Rectal smooth muscle tissue (tissue), 1 donor: Measurements from ENCODE around the gene PRSS38.

Experiments
- H3K27ac ChIP-seq: one replicate; pipeline ENCODE4 v1.7.0; 2013; ENCODE audit warnings: low read depth, low read length, inconsistent platforms
- H3K27me3 ChIP-seq: one replicate; pipeline ENCODE4 v1.7.0; 2013; ENCODE audit warnings: low read length; ENCODE audit not compliant: control insufficient read depth, insufficient read depth
- H3K36me3 ChIP-seq: one replicate; pipeline ENCODE4 v1.7.0; 2013; ENCODE audit warnings: low read length; ENCODE audit not compliant: control insufficient read depth, insufficient read depth
- H3K4me1 ChIP-seq: one replicate; pipeline ENCODE4 v1.7.0; 2013; ENCODE audit warnings: low read length; ENCODE audit not compliant: control insufficient read depth, insufficient read depth
- H3K4me3 ChIP-seq: one replicate; pipeline ENCODE4 v1.7.0; 2013; ENCODE audit warnings: low read length
- H3K9ac ChIP-seq: one replicate; pipeline ENCODE4 v1.7.0; 2013; ENCODE audit warnings: low read length

PRSS38 gene

DNA sequence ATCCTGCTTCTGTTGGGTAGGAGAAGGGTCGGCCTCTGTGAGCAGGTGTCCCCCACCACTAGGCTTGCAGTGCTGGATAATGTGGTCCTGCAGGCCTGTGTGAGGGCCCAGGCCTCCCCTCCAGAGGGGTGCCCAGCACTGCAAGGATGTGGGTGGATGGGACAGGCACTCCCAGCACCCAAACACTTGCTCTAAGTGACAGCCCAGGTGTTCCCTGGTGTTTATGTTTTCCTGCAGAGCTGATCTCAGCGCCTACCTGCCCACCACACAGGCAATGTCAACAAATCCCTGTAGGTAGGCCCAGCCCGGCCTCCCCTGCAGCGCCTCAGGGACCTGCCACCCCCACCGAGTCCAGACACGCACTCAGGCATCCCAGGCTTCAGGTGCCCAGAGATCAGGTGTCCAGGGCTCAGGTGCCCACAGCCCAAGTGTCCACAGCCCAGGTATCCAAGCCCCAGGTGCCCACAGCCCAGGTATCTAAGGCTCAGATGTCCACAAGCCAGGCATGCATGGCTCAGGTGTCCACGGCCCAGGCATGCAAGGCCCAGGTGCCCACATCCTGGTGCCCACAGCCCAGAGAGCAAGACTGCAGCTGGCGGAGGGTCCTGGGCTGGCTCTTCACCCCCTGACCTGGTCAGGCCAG lies 73.0 kb downstream of the PRSS38 start:
- H3K27ac ChIP-seq = peak overlapping the region; percentile 91
- H3K36me3 ChIP-seq = no peaks in the 10 kb centered on the region
- no peak overlapping the region for H3K4me3 ChIP-seq
- peaks cover 10% of the 10 kb centered on the region for H3K4me1 ChIP-seq
- no peak overlapping the region for H3K9ac ChIP-seq
- no peaks in the 10 kb centered on the region for H3K27me3 ChIP-seq

GRCh38 chr1:227889047-227889862 lies 73.8 kb downstream of the PRSS38 start:
- Histone ChIP-seq H3K27ac (peak overlapping the region; percentile 24), H3K4me3 (no peak overlapping the region), H3K36me3 (no peaks in the 10 kb centered on the region), H3K27me3 (no peaks in the 10 kb centered on the region), H3K4me1 (peaks cover 10% of the 10 kb centered on the region), H3K9ac (no peak overlapping the region)

- H3K4me1 ChIP-seq = peaks cover 10% of the 10 kb centered on the region
- H3K36me3 ChIP-seq = no peaks in the 10 kb centered on the region
- H3K4me3 ChIP-seq = no peak overlapping the region
- H3K27me3 ChIP-seq = no peaks in the 10 kb centered on the region
- no peak overlapping the region for H3K27ac ChIP-seq
- no peak overlapping the region for H3K9ac ChIP-seq
Measured at GRCh38 chr1:227889863-227890405, 74.5 kb downstream of the PRSS38 start.

- Histone ChIP-seq H3K27me3 (no peaks in the 10 kb centered on the region), H3K36me3 (no peaks in the 10 kb centered on the region), H3K9ac (no peak overlapping the region), H3K27ac (no peak overlapping the region), H3K4me3 (no peak overlapping the region), H3K4me1 (peaks cover 7% of the 10 kb centered on the region)
Measured at GRCh38 chr1:227890451-227891222, 75.2 kb downstream of the PRSS38 start.

DNA sequence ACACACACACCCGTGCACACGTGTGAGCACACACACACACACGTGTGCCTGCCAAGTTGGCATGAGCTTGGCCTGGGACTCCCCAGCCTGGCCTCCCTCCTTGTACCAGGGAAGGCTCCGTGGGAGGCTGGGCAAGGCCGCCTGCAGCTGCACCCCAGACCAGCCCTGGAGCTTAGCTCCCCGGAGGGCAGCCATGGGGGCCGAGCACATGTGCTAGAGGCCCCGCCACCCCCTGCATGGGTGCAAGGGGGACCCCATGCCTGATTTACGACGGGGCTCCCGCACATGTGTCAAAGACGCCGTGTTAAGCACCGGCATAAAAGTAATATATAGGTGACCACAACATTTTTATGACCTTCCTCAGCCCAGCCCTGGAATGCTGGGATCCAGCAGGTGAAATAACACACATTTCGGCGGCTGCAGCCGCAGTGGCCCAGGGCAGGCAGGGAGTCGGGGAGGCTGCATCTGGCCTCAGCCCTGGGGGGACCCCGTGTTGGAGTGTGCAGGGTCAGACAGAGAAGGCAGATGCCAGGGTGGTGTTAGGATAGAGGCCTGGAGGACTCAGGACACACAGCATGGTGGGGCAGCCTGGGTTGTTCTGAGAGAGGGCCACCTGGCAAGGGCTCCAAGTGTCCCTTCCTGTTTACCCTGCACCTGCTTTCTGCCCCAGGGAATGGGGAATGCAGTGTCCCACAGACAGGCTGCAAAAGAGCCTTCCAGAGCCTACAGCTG lies 75.9 kb downstream of the PRSS38 start:
- Histone ChIP-seq H3K9ac (no peak overlapping the region), H3K36me3 (no peaks in the 10 kb centered on the region), H3K27ac (no peak overlapping the region), H3K4me1 (no peaks in the 10 kb centered on the region), H3K4me3 (no peak overlapping the region), H3K27me3 (no peaks in the 10 kb centered on the region)

DNA sequence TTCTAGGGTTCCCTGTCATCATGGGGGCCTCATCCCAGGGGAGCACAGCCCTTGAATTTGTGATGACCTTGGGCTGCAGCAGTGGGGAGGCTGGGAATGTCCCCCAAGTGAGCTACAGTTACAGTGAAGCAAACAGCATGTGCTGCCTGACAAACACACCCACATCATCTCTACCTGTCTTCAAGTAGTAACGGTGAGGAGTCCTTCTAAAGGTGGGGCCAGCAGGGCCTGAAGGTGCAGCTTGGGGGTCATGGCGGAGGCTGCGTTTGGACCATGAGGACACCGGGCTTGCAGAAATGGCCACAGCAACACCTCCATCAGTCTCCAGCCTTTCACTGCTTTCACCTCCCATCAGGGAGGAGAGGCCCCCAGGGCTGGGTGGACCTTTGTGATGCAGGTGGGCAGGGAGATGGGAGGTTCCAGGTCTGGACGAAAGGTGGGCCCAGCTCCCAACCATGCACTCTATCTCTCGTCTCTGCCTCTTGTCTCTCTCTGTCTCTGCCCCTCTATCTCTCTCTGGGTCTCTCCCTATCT lies 76.5 kb downstream of the PRSS38 start:
- no peak overlapping the region for H3K9ac ChIP-seq
- no peaks in the 10 kb centered on the region for H3K4me1 ChIP-seq
- H3K27me3 ChIP-seq = no peaks in the 10 kb centered on the region
- H3K4me3 ChIP-seq = no peak overlapping the region
- no peak overlapping the region for H3K27ac ChIP-seq
- H3K36me3 ChIP-seq = no peaks in the 10 kb centered on the region

GRCh38 chr1:227892489-227893299 lies 77.2 kb downstream of the PRSS38 start:
- H3K27me3 ChIP-seq = no peaks in the 10 kb centered on the region
- H3K36me3 ChIP-seq = no peaks in the 10 kb centered on the region
- no peak overlapping the region for H3K27ac ChIP-seq
- no peak overlapping the region for H3K4me3 ChIP-seq
- no peak overlapping the region for H3K9ac ChIP-seq
- H3K4me1 ChIP-seq = no peaks in the 10 kb centered on the region

DNA sequence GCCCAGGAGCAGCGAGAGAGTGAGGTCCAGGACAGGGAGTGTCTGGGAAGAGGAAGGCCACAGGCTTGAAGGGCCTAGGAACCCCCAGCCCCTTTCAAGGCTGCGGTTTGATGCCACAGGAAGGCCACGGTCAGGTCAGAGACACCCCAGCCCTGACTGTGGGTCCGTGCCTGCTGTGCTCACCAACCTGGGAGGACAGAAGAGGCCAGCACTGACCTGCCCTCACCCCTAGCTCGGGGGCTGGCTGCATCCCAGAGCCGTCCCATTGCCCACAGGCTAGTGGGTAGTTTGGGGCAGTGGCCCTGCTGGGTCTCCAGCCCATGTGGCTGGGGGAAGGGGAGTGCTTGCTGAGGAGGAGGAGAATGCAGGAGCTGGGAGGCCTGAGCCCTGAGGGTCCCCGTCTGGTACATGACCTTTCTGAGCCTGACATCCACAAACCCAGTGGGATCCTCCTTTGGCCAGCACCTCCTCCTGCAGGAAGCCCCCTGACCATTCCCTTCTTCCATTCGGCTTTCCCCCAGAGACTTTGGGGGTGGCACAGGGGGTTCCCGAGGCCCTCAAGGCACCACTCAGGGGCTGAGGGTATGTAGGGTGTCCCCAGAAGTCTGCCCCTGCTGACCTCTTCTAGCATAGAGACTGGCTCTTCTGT lies 77.9 kb downstream of the PRSS38 start:
- Histone ChIP-seq H3K36me3 (no peaks in the 10 kb centered on the region), H3K9ac (no peak overlapping the region), H3K27me3 (no peaks in the 10 kb centered on the region), H3K4me1 (no peaks in the 10 kb centered on the region), H3K27ac (no peak overlapping the region), H3K4me3 (no peak overlapping the region)

DNA sequence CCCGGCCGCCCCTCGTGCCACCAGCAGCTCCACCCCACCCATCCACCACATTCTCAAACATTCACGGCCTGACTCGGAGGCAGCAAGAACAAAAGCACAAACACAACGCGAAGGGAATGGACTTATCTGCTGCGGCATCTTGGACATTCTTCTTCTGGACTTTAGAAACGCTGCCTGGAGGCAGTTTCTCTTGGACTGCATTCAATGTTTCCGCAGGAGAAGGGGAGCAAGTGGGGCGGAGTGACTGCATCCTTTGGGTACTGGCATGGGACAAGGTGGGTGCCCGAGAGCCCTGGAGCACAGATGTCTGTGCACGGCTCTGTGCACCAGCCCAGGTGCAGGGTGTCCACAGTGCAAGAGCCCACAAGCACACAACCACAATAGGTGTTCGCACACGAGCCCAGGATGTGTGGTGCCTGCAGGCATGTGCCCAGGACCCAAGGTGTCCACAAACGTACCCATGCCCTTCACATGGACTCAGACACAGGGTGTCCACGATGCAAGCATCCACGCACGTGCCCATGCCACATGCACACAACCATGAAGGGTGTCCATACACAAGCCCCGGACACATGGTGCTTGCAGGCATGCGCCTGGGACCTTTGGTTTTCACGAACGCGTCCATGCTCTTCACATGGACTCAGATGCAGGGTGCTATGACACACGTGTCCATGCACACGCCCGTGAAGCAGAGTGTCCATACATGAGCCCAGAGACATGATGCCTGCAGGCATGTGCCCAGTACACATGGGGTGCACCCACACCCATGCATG lies 78.7 kb downstream of the PRSS38 start:
- Histone ChIP-seq H3K4me1 (no peaks in the 10 kb centered on the region), H3K9ac (no peak overlapping the region), H3K27ac (no peak overlapping the region), H3K27me3 (no peaks in the 10 kb centered on the region), H3K36me3 (no peaks in the 10 kb centered on the region), H3K4me3 (no peak overlapping the region)

DNA sequence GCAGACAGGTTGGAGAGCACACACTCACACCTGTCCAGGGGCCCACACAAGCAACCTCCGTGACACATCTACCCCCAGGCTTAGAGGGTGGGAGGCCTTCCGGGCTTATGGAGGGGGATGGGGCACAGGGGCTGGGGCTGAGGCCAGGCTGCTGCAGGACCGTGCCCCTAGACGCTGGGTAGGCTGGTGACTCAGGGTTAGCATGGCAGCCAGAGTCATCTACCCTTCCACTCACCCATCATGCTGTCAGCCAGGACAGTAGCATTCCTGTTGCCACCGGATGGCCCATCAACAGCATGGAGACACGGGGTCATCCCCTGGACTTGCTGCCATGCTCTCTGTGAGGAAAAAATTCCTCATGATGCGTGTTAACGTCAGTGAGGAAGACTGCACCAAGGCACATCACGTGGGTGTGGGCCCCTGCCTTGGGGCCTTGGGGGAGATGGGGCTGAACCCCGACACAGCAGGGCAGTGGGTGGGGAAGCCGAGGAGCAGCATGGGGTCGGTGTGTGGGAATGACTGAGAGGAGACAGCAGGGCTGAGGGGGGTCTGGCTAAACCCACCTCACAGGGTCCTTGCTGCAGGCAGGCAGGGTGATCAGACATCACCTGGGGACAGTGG lies 79.5 kb downstream of the PRSS38 start:
- Histone ChIP-seq H3K4me1 (no peaks in the 10 kb centered on the region), H3K4me3 (no peak overlapping the region), H3K9ac (no peak overlapping the region), H3K27me3 (no peaks in the 10 kb centered on the region), H3K36me3 (no peaks in the 10 kb centered on the region), H3K27ac (no peak overlapping the region)
